ENCODE results near the gene FAM209B. TPM values are rescaled to one million over a fixed set of nuclear protein-coding genes. Genes with fewer than 3 reads are reported as not detected.

Gene FAM209B
- total RNA-seq, 2 experiments from 2014 or later, result not detected

DNA sequence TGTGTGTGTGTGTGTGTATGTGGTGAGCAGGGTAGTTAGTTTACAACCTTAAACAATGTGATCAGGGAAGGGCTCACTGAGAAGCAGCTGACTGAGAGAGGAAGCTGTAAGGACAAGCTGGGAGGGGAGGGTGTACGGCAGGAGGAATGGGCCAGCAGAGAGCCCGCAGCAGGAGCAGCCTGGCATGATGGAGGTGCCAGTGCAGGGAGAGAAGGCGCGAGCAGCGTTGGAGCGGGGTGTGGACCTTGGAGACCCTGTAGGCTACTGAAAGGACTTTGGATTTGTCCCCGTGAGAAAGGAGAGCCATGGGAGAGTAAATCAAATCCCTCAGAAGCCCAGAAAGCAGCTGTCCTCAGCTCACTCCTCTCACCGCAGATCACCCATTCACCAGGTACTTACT, 18.5 kb downstream of the FAM209B start:
- Histone ChIP-seq H3K4me2 (ENCODE audit: low read length) (no peak overlapping the region), H3K4me3 (ENCODE audit: low read depth, low read length, poor library complexity, severe bottlenecking) (no peak overlapping the region), H4K20me1 (ENCODE audit: insufficient read depth, low read length) (no peaks in the 10 kb centered on the region), H2AFZ (ENCODE audit: low read length) (no peak overlapping the region), H3K9me3 (ENCODE audit: low read length) (no peaks in the 10 kb centered on the region), H3K4me1 (ENCODE audit: insufficient read depth, low read length, poor library complexity, severe bottlenecking) (peaks cover 32% of the 10 kb centered on the region), H3K27ac (ENCODE audit: low read depth, low read length, poor library complexity, severe bottlenecking) (no peak overlapping the region), H3K9me2 (ENCODE audit: insufficient read depth, low read length) (no peaks in the 10 kb centered on the region), H3K79me2 (ENCODE audit: insufficient read depth, low read depth, low read length) (no peaks in the 10 kb centered on the region), H3K36me3 (ENCODE audit: insufficient read depth, low read length) (no peaks in the 10 kb centered on the region)
- TF ChIP-seq EZH2phosphoT487 (IDR thresholded peaks at IDR 0.05; ENCODE audit: borderline replicate concordance, low read depth, low read length), result no peak
- TF ChIP-seq, protein P1, sequence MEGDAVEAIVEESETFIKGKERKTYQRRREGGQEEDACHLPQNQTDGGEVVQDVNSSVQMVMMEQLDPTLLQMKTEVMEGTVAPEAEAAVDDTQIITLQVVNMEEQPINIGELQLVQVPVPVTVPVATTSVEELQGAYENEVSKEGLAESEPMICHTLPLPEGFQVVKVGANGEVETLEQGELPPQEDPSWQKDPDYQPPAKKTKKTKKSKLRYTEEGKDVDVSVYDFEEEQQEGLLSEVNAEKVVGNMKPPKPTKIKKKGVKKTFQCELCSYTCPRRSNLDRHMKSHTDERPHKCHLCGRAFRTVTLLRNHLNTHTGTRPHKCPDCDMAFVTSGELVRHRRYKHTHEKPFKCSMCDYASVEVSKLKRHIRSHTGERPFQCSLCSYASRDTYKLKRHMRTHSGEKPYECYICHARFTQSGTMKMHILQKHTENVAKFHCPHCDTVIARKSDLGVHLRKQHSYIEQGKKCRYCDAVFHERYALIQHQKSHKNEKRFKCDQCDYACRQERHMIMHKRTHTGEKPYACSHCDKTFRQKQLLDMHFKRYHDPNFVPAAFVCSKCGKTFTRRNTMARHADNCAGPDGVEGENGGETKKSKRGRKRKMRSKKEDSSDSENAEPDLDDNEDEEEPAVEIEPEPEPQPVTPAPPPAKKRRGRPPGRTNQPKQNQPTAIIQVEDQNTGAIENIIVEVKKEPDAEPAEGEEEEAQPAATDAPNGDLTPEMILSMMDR (conservative IDR thresholded peaks at IDR 0.05; ENCODE audit: low read length), result no peak
- POLR2A ChIA-PET, result no interaction called here
- DNase-seq (ENCODE audit: low spot score), result no peak
- intact Hi-C loops (cut with micrococcal nuclease; ENCODE audit: unreplicated experiment), result loop anchor here (5.0 kb wide), 1 partner anchor 446 kb away; no protein-coding TSS in a partner anchor
- CTCF ChIA-PET (ENCODE audit: unreplicated experiment), result interaction anchor here (0.6 to 1.1 kb wide), 2 partner anchors 293 to 443 kb away, joined by 3 read pairs; no protein-coding TSS in a partner anchor
- no TSS peak for BruUV-seq (replicated peaks)

DNA sequence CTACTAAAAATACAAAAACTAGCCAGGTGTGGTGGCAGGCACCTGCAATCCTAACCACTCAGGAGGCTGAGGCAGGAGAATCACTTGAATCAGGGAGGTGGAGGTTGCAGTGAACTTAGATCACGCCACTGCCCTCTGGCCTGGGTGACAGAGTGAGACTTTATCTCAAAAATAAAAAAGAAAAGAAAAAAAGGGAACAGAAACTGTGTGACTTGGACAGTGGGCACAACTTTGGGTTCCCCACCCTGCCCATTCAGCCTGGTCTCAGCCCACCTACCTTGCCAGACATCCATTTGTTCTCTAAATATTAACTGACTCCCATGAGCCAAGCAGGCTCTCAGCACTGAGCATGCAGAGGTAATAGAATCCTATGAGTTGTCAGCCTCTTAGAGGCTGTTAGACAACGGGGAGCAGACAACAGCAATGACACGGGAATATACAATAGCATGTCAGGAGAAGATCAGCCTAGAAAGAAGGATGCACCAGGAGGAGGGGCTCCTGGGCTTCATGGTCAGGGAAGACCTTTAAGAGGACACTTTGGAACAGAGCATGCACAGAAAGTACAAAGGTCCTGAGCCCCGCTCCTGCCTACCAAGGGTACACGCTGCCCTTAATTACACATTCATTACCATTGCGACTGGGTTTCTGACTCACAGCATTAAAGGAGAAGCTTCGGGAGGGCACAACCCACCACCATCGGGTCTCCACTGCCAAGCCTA, 20.0 kb downstream of the FAM209B start:
- Histone ChIP-seq H3K79me2 (ENCODE audit: insufficient read depth, low read depth, low read length) (no peaks in the 10 kb centered on the region), H3K27ac (ENCODE audit: low read depth, low read length, poor library complexity, severe bottlenecking) (no peak overlapping the region), H3K9me2 (ENCODE audit: insufficient read depth, low read length) (no peaks in the 10 kb centered on the region), H3K4me3 (ENCODE audit: low read depth, low read length, poor library complexity, severe bottlenecking) (no peak overlapping the region), H2AFZ (ENCODE audit: low read length) (peak overlapping the region; percentile 13; the same call in 1 of the 2 replicates), H4K20me1 (ENCODE audit: insufficient read depth, low read length) (no peaks in the 10 kb centered on the region), H3K9me3 (ENCODE audit: low read length) (no peaks in the 10 kb centered on the region), H3K36me3 (ENCODE audit: insufficient read depth, low read length) (no peaks in the 10 kb centered on the region), H3K4me2 (ENCODE audit: low read length) (peak overlapping the region; percentile 7; the same call in 1 of the 2 replicates), H3K4me1 (ENCODE audit: insufficient read depth, low read length, poor library complexity, severe bottlenecking) (peaks cover 32% of the 10 kb centered on the region)
- ChIA-PET POLR2A (interaction anchor here (0.6 kb wide), 1 partner anchor 21 kb away, joined by 4 read pairs; no protein-coding TSS in a partner anchor), CTCF (ENCODE audit: unreplicated experiment) (no interaction called here)
- no TSS peak for BruUV-seq (replicated peaks)
- no peak for DNase-seq (ENCODE audit: low spot score)
- TF ChIP-seq EZH2phosphoT487 (IDR thresholded peaks at IDR 0.05; ENCODE audit: borderline replicate concordance, low read depth, low read length), result no peak
- TF ChIP-seq, protein P1 (conservative IDR thresholded peaks at IDR 0.05; ENCODE audit: low read length), result no peak
- intact Hi-C loops (cut with micrococcal nuclease; ENCODE audit: unreplicated experiment), result loop anchor here (5.0 kb wide), 1 partner anchor 444 kb away; no protein-coding TSS in a partner anchor

DNA sequence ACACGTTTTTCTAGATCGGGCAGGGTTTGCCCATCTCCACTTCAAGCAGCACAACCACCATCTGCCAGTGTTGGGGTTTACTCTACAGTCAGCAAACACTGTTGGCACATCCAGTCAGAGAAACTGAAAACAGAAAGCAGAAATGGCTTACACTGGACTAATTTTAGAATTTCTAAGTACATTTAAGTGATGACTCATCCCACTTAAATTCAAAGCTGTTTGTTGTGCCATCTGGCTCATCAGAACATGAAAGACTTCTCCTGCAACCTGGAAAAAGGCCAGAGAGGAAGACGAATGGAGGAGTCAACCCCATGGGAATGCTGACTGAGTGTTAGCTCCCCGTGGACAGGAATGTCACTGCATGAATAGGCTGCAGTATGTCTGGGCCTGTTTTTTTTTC, 21.8 kb downstream of the FAM209B start:
- CTCF ChIA-PET (ENCODE audit: unreplicated experiment), result no interaction called here
- H3K27ac ChIP-seq (ENCODE audit: low read depth, low read length, poor library complexity, severe bottlenecking), result peak overlapping the region; percentile 32

More for the DNA sequence above, 21.8 kb downstream of the FAM209B start:
- Histone ChIP-seq H3K4me2 (ENCODE audit: low read length) (peak overlapping the region; percentile 60), H2AFZ (ENCODE audit: low read length) (peak overlapping the region; percentile 71), H3K79me2 (ENCODE audit: insufficient read depth, low read depth, low read length) (no peaks in the 10 kb centered on the region), H3K36me3 (ENCODE audit: insufficient read depth, low read length) (no peaks in the 10 kb centered on the region), H3K4me1 (ENCODE audit: insufficient read depth, low read length, poor library complexity, severe bottlenecking) (peaks cover 32% of the 10 kb centered on the region), H3K4me3 (ENCODE audit: low read depth, low read length, poor library complexity, severe bottlenecking) (peak overlapping the region; percentile 15), H3K9me3 (ENCODE audit: low read length) (no peaks in the 10 kb centered on the region), H4K20me1 (ENCODE audit: insufficient read depth, low read length) (no peaks in the 10 kb centered on the region), H3K9me2 (ENCODE audit: insufficient read depth, low read length) (no peaks in the 10 kb centered on the region)
- no TSS peak for BruUV-seq (replicated peaks)
- intact Hi-C loops (cut with micrococcal nuclease; ENCODE audit: unreplicated experiment), result loop anchor here (5.0 kb wide), 1 partner anchor 442 kb away; no protein-coding TSS in a partner anchor
- TF ChIP-seq EZH2phosphoT487 (IDR thresholded peaks at IDR 0.05; ENCODE audit: borderline replicate concordance, low read depth, low read length), result no peak
- TF ChIP-seq, protein P1 (conservative IDR thresholded peaks at IDR 0.05; ENCODE audit: low read length), result no peak
- POLR2A ChIA-PET, result interaction anchor here (0.5 to 0.9 kb wide), 3 partner anchors 31 to 189 kb away, joined by 3 to 4 read pairs (median 4); no protein-coding TSS in a partner anchor
- peak; percentile 63 for DNase-seq (ENCODE audit: low spot score)
